Panc1 (cell line): ENCODE results near the gene TSKU. TPM values are rescaled to one million over a fixed set of nuclear protein-coding genes. Genes with fewer than 3 reads are reported as not detected.

Experiments
- ATAC-seq: fragments of 200-7000 bp; cut with Tn5 transposase; 2 replicates; pipeline ENCODE4 v1.9.1; 2020; ENCODE audit warnings: mild to moderate bottlenecking, moderate library complexity
- BruUV-seq: library from RNA; stranded (reverse); fragments of 400-500 nt; replicated peaks from 2 replicates; lab custom pipeline; 2021; lab: Mats Ljungman, UMichigan
- CTCF ChIA-PET: fragments of 300-600 bp; sonication (Branson Sonifier 250); formaldehyde crosslinking; loops from one replicate; lab custom pipeline; 2022; ENCODE audit warnings: antibody characterized with exemption; lab: Charles Lee
- POLR2A ChIA-PET: fragments of 300-600 bp; sonication (Branson Sonifier 250); formaldehyde crosslinking; loops from one replicate; lab custom pipeline; 2022; ENCODE audit warnings: antibody characterized with exemption; lab: Charles Lee
- DNase-seq: peaks from one replicate; pipeline ENCODE4 v3.0.0-alpha.2; 2010; ENCODE audit warnings: low read depth, low spot score
- H3K27ac ChIP-seq: 2 replicates; pipeline ENCODE4 v1.5.1; 2011; ENCODE audit warnings: mild to moderate bottlenecking, low read length, inconsistent platforms
- H3K27me3 ChIP-seq: fragments of 200-500 bp; sonication (Bioruptor generic); 2 replicates; pipeline ENCODE4 v1.6.0; 2014; ENCODE audit warnings: low read length, inconsistent platforms; ENCODE audit not compliant: control insufficient read depth, insufficient read depth
- H3K36me3 ChIP-seq: fragments of 200-500 bp; sonication (Bioruptor generic); 2 replicates; pipeline ENCODE4 v1.5.1; 2014; ENCODE audit warnings: inconsistent platforms, mild to moderate bottlenecking, low read length, moderate library complexity; ENCODE audit not compliant: control insufficient read depth, insufficient read depth
- H3K4me1 ChIP-seq: 2 replicates; pipeline ENCODE4 v1.5.1; 2011; ENCODE audit warnings: inconsistent platforms, mild to moderate bottlenecking, low read length, moderate library complexity; ENCODE audit not compliant: control insufficient read depth, insufficient read depth
- H3K4me3 ChIP-seq, 2 experiments: 2 replicates each; pipeline ENCODE4 v1.5.1; 2011 to 2012; ENCODE audit warnings: low read depth in 2 of 2, low read length in 2 of 2, mild to moderate bottlenecking in 2 of 2, inconsistent platforms in 1 of 2, moderate library complexity in 1 of 2
- H3K9me3 ChIP-seq: fragments of 200-500 bp; sonication (Bioruptor generic); 2 replicates; pipeline ENCODE4 v1.5.1; 2014; ENCODE audit warnings: low read depth, mild to moderate bottlenecking, inconsistent platforms, low read length, moderate library complexity; ENCODE audit not compliant: control insufficient read depth, insufficient read depth
- CTCF ChIP-seq: fragments of 450-650 bp; IDR thresholded peaks from 2 replicates; pipeline ENCODE4 v1.5.1; 2017; ENCODE audit warnings: mild to moderate bottlenecking
- POLR2AphosphoS5 ChIP-seq: IDR thresholded peaks from 2 replicates; pipeline ENCODE4 v1.6.1; 2012; ENCODE audit warnings: mild to moderate bottlenecking, low read depth, low read length, moderate library complexity
- SIN3A ChIP-seq: IDR thresholded peaks from 2 replicates; pipeline ENCODE4 v1.6.1; 2012; ENCODE audit warnings: low read depth, mild to moderate bottlenecking, low read length, moderate library complexity, borderline replicate concordance; ENCODE audit not compliant: insufficient read depth
- TCF7L2 ChIP-seq: IDR thresholded peaks from 2 replicates; pipeline ENCODE4 v1.6.1; 2011; ENCODE audit warnings: mild to moderate bottlenecking, low read depth, low read length, inconsistent platforms
- in situ Hi-C: cut with HindIII; loops from 2 replicates; pipeline ENCODE4 v1.10.0; 2016; ENCODE audit warnings: low sequenced_read_pairs, low pct_unique_long_range_greater_than_20kb
- intact Hi-C: fragments of 100-400 bp; cut with micrococcal nuclease; formaldehyde crosslinking; loops from one replicate; pipeline ENCODE4 v1.10.0; 2022; ENCODE audit not compliant: unreplicated experiment
- total RNA-seq: library from RNA; stranded (reverse); gene quantifications from one replicate; pipeline ENCODE4 v1.2.1, GENCODE V29; 2021; ENCODE audit not compliant: unreplicated experiment
- TF ChIP-seq, protein P1 (sequence below), 2 experiments: IDR thresholded peaks; 2 replicates each; pipeline ENCODE4 v1.6.1; 2011 to 2012; ENCODE audit warnings: low read depth in 2 of 2, control low read depth in 1 of 2, low read length in 1 of 2, mild to moderate bottlenecking in 1 of 2, moderate library complexity in 1 of 2; ENCODE audit not compliant: insufficient read depth in 1 of 2

TSKU gene
- total RNA-seq, 1 experiment from 2014 or later = 31.4 TPM

DNA sequence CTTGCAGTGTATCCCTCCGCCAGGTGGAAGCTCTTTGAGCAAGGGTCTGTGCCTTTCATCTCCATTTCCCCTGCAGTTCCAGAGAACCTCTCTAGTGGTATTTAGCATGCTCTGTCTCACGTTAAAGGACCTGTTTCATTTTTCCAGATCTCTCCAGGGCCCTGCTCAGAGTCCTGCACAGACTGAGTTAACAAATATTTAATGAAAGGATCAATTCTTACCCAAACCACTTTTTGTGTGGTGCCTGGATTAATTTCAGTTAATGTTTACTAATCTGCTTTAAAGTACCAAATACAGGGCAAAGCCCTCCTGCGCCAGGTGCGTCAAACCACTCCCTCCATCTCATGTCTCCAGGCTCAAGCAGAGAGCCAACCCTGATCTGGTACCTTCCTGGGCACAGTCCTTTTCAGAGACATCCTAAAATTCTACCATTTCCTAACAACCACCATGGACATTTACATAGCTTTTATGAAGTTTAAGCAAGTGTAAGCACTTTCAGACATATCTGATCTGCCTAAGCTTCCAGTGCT, 58.8 kb downstream of the TSKU start:
- ATAC-seq (no peak), DNase-seq (no peak)
- POLR2A ChIA-PET = no interaction called here
- intact Hi-C loops (no loop called here), in situ Hi-C loops (no loop called here)
- no TSS peak for BruUV-seq
- TF ChIP-seq POLR2AphosphoS5 (no peak), CTCF (no peak), SIN3A (no peak), TCF7L2 (no peak)
- TF ChIP-seq, protein P1, sequence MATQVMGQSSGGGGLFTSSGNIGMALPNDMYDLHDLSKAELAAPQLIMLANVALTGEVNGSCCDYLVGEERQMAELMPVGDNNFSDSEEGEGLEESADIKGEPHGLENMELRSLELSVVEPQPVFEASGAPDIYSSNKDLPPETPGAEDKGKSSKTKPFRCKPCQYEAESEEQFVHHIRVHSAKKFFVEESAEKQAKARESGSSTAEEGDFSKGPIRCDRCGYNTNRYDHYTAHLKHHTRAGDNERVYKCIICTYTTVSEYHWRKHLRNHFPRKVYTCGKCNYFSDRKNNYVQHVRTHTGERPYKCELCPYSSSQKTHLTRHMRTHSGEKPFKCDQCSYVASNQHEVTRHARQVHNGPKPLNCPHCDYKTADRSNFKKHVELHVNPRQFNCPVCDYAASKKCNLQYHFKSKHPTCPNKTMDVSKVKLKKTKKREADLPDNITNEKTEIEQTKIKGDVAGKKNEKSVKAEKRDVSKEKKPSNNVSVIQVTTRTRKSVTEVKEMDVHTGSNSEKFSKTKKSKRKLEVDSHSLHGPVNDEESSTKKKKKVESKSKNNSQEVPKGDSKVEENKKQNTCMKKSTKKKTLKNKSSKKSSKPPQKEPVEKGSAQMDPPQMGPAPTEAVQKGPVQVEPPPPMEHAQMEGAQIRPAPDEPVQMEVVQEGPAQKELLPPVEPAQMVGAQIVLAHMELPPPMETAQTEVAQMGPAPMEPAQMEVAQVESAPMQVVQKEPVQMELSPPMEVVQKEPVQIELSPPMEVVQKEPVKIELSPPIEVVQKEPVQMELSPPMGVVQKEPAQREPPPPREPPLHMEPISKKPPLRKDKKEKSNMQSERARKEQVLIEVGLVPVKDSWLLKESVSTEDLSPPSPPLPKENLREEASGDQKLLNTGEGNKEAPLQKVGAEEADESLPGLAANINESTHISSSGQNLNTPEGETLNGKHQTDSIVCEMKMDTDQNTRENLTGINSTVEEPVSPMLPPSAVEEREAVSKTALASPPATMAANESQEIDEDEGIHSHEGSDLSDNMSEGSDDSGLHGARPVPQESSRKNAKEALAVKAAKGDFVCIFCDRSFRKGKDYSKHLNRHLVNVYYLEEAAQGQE (IDR thresholded peaks at IDR 0.05; ENCODE audit: insufficient read depth in 1 of 2, low read depth in 2 of 2, low read length in 1 of 2) = no peak
- no peaks in the 10 kb centered on the region for H3K9me3 ChIP-seq
- H3K4me1 ChIP-seq = no peaks in the 10 kb centered on the region
- no peak overlapping the region for H3K4me3 ChIP-seq
- no peaks in the 10 kb centered on the region for H3K36me3 ChIP-seq
- CTCF ChIA-PET = no interaction called here
- no peak overlapping the region for H3K27ac ChIP-seq
- H3K27me3 ChIP-seq = peaks cover 3% of the 10 kb centered on the region; the same call in 1 of the 2 replicates

DNA sequence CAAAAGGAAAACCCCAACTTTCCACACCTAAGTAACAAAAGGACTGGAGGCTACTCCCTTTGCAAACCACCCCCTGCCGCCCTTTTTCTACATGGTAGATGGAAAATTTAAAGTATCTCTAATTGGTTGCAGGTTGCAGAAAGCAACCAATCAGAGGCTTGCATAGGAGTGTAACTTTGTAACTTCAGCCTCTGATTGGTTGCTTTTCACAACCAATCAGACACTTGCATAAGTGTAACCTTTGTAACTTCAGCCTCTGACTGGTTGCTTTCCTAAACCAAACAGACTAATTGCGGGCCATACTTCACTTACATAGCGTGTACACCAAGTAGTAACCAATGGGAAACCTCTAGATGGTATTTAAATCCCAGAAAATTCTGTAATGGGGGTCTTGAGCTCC, 60.8 kb downstream of the TSKU start:
- Histone ChIP-seq H3K36me3 (no peaks in the 10 kb centered on the region), H3K4me3 (no peak overlapping the region), H3K27ac (no peak overlapping the region), H3K4me1 (no peaks in the 10 kb centered on the region), H3K9me3 (no peaks in the 10 kb centered on the region), H3K27me3 (peaks cover 3% of the 10 kb centered on the region; the same call in 1 of the 2 replicates)
- ATAC-seq (no peak), DNase-seq (no peak)
- POLR2A ChIA-PET = no interaction called here
- CTCF ChIA-PET = no interaction called here
- in situ Hi-C loops (no loop called here), intact Hi-C loops (no loop called here)
- TF ChIP-seq TCF7L2 (no peak), CTCF (no peak), SIN3A (no peak), POLR2AphosphoS5 (no peak)
- TF ChIP-seq, protein P1 (IDR thresholded peaks at IDR 0.05; ENCODE audit: insufficient read depth in 1 of 2, low read depth in 2 of 2, low read length in 1 of 2) = no peak
- BruUV-seq = no TSS peak
